ENCODE measurements around the gene TRIM6.
"Not testable (repeated sequence)": the region's sequence is repeated elsewhere in the genome, so short reads cannot be mapped to it uniquely, and the experiment has no call there.

The TRIM6 gene

GRCh38 chr11:5596607-5597201 lies at the start of gene TRIM6:
TRIM6 (plus strand) TSS chr11:5596637; CDS start chr11:5596898, 261 bp downstream.
- no peak for DNase-seq

- no peak for DNase-seq
These were observed 48.5 kb upstream of the TRIM6 start for GRCh38 chr11:5547982-5548381.

- DNase-seq = no peak
These were observed 48.0 kb upstream of the TRIM6 start, which contains the start of gene OR52H1 for GRCh38 chr11:5548440-5548839. OR52H1 (minus strand) TSS chr11:5548540; CDS start chr11:5545505, 3,035 bp downstream.

- no peak for DNase-seq
These were observed 45.9 kb upstream of the TRIM6 start for GRCh38 chr11:5550440-5551095.

- no peak for DNase-seq
These were observed 43.1 kb upstream of the TRIM6 start for GRCh38 chr11:5553343-5553742.

GRCh38 chr11:5556596-5557188 lies 39.7 kb upstream of the TRIM6 start:
- DNase-seq = no peak

- no peak for DNase-seq
These were observed 38.7 kb upstream of the TRIM6 start for GRCh38 chr11:5557751-5558150.

- DNase-seq = no peak
These were observed 32.0 kb upstream of the TRIM6 start for GRCh38 chr11:5564259-5565019.

GRCh38 chr11:5574654-5575053 lies 21.8 kb upstream of the TRIM6 start:
- no peak for DNase-seq

- no peak for DNase-seq
These were observed 21.3 kb upstream of the TRIM6 start for GRCh38 chr11:5575152-5575551.

GRCh38 chr11:5577101-5577500 lies 19.3 kb upstream of the TRIM6 start:
- DNase-seq = no peak

GRCh38 chr11:5580577-5580976 lies 15.9 kb upstream of the TRIM6 start, which contains the start of gene OR52B6:
OR52B6 (plus strand) TSS chr11:5580877; CDS start chr11:5580877, 0 bp downstream.
- DNase-seq = no peak

GRCh38 chr11:5581014-5581413 lies 15.4 kb upstream of the TRIM6 start:
- no peak for DNase-seq

- not testable (repeated sequence) for DNase-seq
These were observed 12.0 kb upstream of the TRIM6 start for GRCh38 chr11:5584458-5584857.

- DNase-seq = not testable (repeated sequence)
These were observed 6.5 kb upstream of the TRIM6 start for GRCh38 chr11:5589906-5590305.

GRCh38 chr11:5591613-5592012 lies 4.8 kb upstream of the TRIM6 start:
- no peak for DNase-seq

- DNase-seq = no peak
These were observed 3.8 kb upstream of the TRIM6 start for GRCh38 chr11:5592615-5593014.

GRCh38 chr11:5593146-5593545 lies 3.3 kb upstream of the TRIM6 start:
- no peak for DNase-seq

- DNase-seq = no peak
These were observed 1.5 kb downstream of the TRIM6 start for GRCh38 chr11:5597953-5598352.

GRCh38 chr11:5600374-5600851 lies 4.0 kb downstream of the TRIM6 start:
- peak; percentile 7 for DNase-seq

GRCh38 chr11:5602791-5603190 lies 6.4 kb downstream of the TRIM6 start:
- DNase-seq = not testable (repeated sequence)

GRCh38 chr11:5603326-5603725 lies 6.9 kb downstream of the TRIM6 start:
- DNase-seq = no peak

GRCh38 chr11:5604896-5605295 lies 8.5 kb downstream of the TRIM6 start:
- no peak for DNase-seq

Measured in NCI-H446 treated with DMSO at 0.1 percent for 48 hours (cell line).